ENCODE measurements around the gene FAM76B.
A peak's percentile ranks its signal among the peaks of the same experiment; 100 is the strongest.

FAM76B gene

DNA sequence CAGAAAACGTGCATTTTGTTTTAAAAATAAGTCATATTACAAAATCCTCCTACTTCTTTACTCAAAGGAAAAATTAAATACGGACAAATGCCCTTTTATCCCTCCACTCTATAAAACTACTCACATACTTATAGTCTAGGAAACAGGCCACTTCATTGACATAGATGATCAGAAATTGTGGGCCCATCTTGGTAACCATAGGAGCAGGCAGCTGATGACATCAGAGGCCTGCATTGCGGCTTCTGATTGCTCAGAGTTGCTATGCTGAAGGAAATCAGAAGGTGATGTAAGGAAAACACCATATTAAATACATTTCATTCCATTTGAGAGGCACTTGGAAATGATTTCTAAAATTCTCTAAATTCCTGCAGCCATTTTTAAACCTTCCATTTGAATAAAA, 27.0 kb downstream of the FAM76B start:
- no peak for DNase-seq (ENCODE audit: low read depth)
- no peak overlapping the region for H3K4me3 ChIP-seq (replicated peaks; ENCODE audit: low read depth, low read length)
- TF ChIP-seq, protein P1, sequence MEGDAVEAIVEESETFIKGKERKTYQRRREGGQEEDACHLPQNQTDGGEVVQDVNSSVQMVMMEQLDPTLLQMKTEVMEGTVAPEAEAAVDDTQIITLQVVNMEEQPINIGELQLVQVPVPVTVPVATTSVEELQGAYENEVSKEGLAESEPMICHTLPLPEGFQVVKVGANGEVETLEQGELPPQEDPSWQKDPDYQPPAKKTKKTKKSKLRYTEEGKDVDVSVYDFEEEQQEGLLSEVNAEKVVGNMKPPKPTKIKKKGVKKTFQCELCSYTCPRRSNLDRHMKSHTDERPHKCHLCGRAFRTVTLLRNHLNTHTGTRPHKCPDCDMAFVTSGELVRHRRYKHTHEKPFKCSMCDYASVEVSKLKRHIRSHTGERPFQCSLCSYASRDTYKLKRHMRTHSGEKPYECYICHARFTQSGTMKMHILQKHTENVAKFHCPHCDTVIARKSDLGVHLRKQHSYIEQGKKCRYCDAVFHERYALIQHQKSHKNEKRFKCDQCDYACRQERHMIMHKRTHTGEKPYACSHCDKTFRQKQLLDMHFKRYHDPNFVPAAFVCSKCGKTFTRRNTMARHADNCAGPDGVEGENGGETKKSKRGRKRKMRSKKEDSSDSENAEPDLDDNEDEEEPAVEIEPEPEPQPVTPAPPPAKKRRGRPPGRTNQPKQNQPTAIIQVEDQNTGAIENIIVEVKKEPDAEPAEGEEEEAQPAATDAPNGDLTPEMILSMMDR (IDR thresholded peaks at IDR 0.05; ENCODE audit: low read length, missing control alignments): no peak

DNA sequence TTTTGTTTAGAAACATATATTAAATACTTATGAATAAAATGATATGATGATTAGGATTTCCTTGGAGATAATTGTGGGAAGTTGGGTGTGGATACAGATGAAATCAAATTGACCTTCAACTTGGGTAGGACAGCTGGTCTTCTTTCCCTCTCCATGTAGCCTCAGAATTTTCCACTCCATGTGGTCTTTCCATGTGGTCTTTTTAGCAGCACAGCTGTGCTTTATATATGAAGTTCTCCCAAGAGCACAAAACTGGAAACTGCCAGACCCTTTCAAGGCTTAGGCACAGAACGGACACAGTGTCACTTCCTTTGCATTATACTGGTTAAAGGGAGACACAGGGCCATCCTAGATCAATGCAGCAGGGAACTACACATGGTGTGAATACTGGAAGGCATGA, 28.6 kb downstream of the FAM76B start:
- DNase-seq (ENCODE audit: low read depth): no peak
- no peak overlapping the region for H3K4me3 ChIP-seq (replicated peaks; ENCODE audit: low read depth, low read length)
- TF ChIP-seq, protein P1 (IDR thresholded peaks at IDR 0.05; ENCODE audit: low read length, missing control alignments): no peak

DNA sequence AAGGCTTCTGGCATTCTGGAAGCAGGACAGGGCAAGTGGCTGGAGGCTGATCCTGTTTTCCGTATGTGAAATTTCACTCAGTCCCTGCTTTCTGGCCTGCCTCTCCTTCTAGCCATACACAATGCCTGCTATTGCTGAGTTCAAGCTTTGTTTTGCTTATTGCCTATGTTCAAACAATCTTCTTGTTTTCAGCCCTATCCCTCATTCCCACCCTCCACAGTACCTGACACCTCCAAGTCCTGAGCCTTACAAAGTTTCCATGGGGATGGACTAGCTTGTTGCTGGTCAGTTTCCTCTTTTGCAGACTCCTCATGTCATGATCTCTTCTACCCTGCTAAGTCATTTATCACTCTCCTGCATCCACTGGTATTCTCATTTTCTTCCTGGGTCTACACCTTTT, 38.1 kb downstream of the FAM76B start:
- no peak overlapping the region for H3K4me3 ChIP-seq (replicated peaks; ENCODE audit: low read depth, low read length)
- DNase-seq (ENCODE audit: low read depth): no peak
- TF ChIP-seq, protein P1 (IDR thresholded peaks at IDR 0.05; ENCODE audit: low read length, missing control alignments): no peak

DNA sequence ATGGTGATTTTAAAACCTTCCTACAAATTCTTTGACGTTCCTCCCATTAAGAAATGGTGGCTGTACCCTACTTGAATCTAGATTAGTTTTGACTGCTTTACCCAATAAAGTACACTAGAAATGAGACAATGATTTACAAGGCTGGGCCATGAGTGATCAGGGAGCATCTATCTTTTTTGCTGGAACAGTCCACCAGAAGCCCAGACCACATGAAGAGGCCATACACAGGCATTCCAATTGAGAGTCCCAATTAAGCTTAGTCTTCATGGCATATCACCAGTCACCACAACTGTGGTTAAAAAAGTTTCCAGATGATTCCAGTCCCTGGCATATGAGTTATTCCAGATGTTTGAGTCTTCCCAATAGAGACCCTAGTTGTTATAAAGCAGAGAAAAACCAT, 39.5 kb downstream of the FAM76B start:
- no peak overlapping the region for H3K4me3 ChIP-seq (replicated peaks; ENCODE audit: low read depth, low read length)
- TF ChIP-seq, protein P1 (IDR thresholded peaks at IDR 0.05; ENCODE audit: low read length, missing control alignments): no peak

DNA sequence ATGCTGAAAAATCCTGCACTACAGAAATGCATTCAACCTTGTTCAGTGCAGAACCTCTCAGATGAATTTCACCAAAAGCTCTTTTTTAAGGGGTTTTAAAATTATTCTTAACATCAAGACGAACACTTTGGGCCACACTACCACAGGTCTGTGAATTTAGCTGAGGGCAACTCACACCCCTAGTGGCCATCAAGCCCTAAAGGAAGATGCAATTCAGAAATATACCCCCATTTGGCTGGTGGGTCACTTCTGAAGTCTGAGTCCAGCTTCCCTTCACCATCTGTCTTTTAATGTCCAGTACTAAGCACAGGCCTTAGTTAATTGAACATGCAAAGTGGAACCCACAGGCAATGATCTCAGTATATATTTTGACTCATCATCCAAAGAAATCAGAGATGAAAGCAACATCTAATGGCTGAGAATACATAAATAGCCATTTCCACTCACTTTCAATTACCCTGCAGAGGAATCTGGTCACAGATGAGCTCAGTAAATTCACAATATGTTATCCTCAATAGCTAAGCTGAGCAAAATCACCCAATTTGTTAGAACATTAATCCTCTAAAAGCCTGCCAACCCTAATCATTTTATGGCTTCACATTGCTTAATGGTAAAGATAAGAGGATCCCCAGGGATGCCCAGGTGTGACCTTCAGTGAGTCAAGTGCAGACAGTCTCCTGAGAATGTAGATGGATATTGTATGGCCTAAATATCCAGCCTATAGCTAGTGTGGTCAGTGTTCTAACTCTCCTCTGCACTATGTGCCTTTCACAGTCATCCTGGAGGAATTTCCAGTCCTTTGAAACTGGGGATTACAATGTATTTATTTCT, 50.3 kb downstream of the FAM76B start:
- TF ChIP-seq, protein P1 (IDR thresholded peaks at IDR 0.05; ENCODE audit: low read length, missing control alignments): peak; percentile 15
- DNase-seq (ENCODE audit: low read depth): no peak
- no peak overlapping the region for H3K4me3 ChIP-seq (replicated peaks; ENCODE audit: low read depth, low read length)

More for the DNA sequence above, 39.5 kb downstream of the FAM76B start:
- DNase-seq (ENCODE audit: low read depth): no peak

DNA sequence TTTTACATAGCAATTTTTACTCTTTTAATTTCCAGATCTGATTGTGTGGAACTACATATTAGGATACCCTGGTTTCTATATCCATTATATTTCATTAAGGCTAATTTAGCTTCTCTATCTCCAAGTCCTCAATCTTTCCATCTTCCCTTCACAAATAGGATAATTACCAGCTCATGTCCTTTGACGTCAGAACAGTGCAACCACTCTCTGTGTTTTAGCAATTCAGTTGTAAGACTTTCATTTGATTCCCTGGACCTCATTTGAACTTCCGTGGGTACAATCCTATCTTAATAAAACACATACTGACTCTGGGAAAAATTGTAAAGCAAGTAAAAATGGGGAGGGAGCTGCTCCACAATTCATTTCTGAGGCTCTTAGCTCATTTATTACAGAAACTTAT, 52.8 kb downstream of the FAM76B start:
- no peak overlapping the region for H3K4me3 ChIP-seq (replicated peaks; ENCODE audit: low read depth, low read length)
- TF ChIP-seq, protein P1 (IDR thresholded peaks at IDR 0.05; ENCODE audit: low read length, missing control alignments): no peak
- DNase-seq (ENCODE audit: low read depth): peak; percentile 24

DNA sequence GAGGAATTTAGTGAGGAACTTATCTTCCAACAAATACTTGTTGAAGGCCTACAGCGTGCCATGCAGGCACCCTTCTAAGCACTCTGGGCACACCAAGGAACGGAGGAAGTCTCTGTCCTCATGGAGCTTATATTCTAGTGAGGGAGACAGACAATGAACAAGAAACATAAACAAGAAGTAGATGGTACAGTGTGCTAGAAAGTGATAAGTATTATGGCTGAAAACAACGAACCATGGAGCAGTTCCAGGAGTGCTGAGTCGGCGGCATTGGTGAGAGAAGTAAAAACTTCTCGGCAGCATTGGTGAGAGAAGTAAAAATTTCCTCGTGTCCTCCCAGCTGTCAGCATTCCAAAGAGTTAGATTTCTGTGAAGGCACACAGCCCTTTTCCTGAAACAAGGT, 53.2 kb downstream of the FAM76B start:
- H3K4me3 ChIP-seq (replicated peaks; ENCODE audit: low read depth, low read length): no peak overlapping the region
- peak; percentile 5 for DNase-seq (ENCODE audit: low read depth)
- TF ChIP-seq, protein P1 (IDR thresholded peaks at IDR 0.05; ENCODE audit: low read length, missing control alignments): no peak

All from fibroblast of pulmonary artery (primary cell).